Prostate gland (tissue), 2 donors: ENCODE measurements around the gene SH3BP1. TPM values are rescaled to one million over a fixed set of nuclear protein-coding genes. Genes with fewer than 3 reads are reported as not detected.

Experiments used
- DNase-seq: peaks from one replicate; pipeline ENCODE4 v3.0.0-alpha.2; 2019; ENCODE audit warnings: low spot score
- H3K27ac ChIP-seq, 2 donors: fragments of 200-600 bp; sonication (generic); 2 replicates each; pipeline ENCODE4 v1.5.1; 2017 to 2019
- H3K27me3 ChIP-seq: fragments of 200-600 bp; sonication (generic); replicated peaks from 2 replicates; pipeline ENCODE4 v1.5.1; 2019; ENCODE audit not compliant: insufficient read depth
- H3K36me3 ChIP-seq, 2 donors: fragments of 200-600 bp; sonication (generic); 1 replicate in 1 of 2; 2 replicates in 1 of 2; pipeline versions ENCODE4 v1.5.1 to v1.8.1; 2017 to 2019
- H3K4me1 ChIP-seq: fragments of 200-600 bp; sonication (generic); replicated peaks from 2 replicates; pipeline ENCODE4 v1.5.1; 2019
- H3K4me3 ChIP-seq, 2 donors: fragments of 200-600 bp; sonication (generic); 2 replicates each; pipeline ENCODE4 v1.5.1; 2017 to 2019
- H3K9me3 ChIP-seq: fragments of 200-600 bp; sonication (generic); 2 replicates; pipeline ENCODE4 v1.5.1; 2017
- POLR2A ChIP-seq: fragments of 450-650 bp; IDR thresholded peaks from one replicate; pipeline ENCODE4 v1.6.1; 2016; ENCODE audit warnings: antibody characterized with exemption, mild to moderate bottlenecking
- POLR2AphosphoS5 ChIP-seq: sonication (generic); formaldehyde crosslinking; IDR thresholded peaks from one replicate; pipeline ENCODE4 v1.6.1; 2017; ENCODE audit warnings: antibody characterized with exemption
- WGBS: methylation state at CpG from one replicate; pipeline ENCODE4 v1.1.5; 2018; 5-methylcytosine and 5-hydroxymethylcytosine counted together
- intact Hi-C: fragments of 100-400 bp; cut with DNase I; formaldehyde crosslinking; loops from one replicate; pipeline ENCODE4 v1.14.2; 2022
- total RNA-seq, 2 donors: library from RNA; depleted of rRNA; stranded (reverse); fragments of >200 nt; gene quantifications; one replicate each; pipeline ENCODE4 v1.1.0, GENCODE V29; 2016
- TF ChIP-seq, protein P1 (sequence below), 4 experiments: fragments of 200-600 bp in 2 of 4; fragments of 450-650 bp in 2 of 4; sonication (generic) in 2 of 4; IDR thresholded peaks; 1 replicate in 3 of 4; 2 replicates in 1 of 4; pipeline ENCODE4 v1.5.1; 2016 to 2019; ENCODE audit warnings: antibody characterized with exemption in 4 of 4, mild to moderate bottlenecking in 2 of 4, moderate library complexity in 2 of 4

SH3BP1 gene
- total RNA-seq, 2 donors from 2014 or later: 10.9 to 12.0 TPM

DNA sequence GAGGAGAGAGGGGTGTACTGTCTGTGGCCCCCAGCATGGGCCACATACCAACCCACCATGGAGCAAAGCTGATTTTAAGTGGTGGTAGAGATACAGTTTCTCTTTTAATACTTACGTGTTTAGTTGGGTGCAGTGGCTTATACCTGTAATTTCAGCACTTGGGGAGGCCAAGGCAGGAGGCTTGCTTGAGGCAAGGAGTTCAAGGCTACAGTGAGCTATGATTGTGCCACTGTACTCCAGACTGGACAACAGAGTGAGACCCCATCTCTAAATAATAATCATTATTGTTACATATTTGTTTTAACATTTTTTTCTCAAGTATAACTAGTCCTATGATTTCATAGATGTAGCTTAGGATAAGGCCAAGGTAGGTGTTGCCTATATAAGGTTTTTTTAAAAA lies 22.0 kb upstream of the SH3BP1 start:
- intact Hi-C loops: no loop called here
- Histone ChIP-seq H3K4me1 (peaks cover 5% of the 10 kb centered on the region), H3K27me3 (no peaks in the 10 kb centered on the region), H3K27ac (no peak overlapping the region), H3K4me3 (no peak overlapping the region), H3K36me3 (peaks cover 0 to 2% of the 10 kb centered on the region in 2 donors), H3K9me3 (no peaks in the 10 kb centered on the region)
- no peak for DNase-seq
- 91% methylated on average over 1 of the region's 1 CpG for WGBS
- TF ChIP-seq POLR2AphosphoS5: no peak
- no peak for TF ChIP-seq POLR2A
- TF ChIP-seq, protein P1, sequence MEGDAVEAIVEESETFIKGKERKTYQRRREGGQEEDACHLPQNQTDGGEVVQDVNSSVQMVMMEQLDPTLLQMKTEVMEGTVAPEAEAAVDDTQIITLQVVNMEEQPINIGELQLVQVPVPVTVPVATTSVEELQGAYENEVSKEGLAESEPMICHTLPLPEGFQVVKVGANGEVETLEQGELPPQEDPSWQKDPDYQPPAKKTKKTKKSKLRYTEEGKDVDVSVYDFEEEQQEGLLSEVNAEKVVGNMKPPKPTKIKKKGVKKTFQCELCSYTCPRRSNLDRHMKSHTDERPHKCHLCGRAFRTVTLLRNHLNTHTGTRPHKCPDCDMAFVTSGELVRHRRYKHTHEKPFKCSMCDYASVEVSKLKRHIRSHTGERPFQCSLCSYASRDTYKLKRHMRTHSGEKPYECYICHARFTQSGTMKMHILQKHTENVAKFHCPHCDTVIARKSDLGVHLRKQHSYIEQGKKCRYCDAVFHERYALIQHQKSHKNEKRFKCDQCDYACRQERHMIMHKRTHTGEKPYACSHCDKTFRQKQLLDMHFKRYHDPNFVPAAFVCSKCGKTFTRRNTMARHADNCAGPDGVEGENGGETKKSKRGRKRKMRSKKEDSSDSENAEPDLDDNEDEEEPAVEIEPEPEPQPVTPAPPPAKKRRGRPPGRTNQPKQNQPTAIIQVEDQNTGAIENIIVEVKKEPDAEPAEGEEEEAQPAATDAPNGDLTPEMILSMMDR (IDR thresholded peaks at IDR 0.05): no peak

DNA sequence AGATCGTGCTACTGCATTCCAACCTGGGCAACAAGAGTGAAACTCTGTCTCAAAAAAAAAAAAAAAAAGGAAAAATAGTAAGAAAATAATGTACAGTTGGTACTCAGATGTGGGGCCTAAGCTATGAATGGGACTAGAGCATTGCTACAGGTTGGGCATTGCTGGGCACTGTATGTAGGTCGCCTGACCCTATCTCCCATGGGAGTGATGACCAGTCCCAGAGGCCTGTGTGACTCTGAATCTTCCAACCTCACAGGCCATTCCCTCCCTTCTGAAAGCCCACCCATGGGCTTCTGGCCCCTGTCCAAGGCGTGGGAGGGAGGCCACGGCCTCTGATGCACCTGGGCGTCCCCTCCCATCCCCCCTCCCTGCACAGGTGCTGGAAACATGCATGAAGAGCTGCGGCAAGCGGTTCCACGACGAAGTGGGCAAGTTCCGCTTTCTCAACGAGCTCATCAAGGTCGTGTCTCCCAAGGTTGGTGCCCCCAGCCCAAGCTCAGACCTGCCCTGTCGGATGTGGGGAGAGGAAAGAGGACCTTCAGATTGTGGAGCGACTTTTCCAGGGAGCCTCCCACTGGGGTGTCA lies 21.3 kb upstream of the SH3BP1 start:
- H3K27ac ChIP-seq: no peak overlapping the region
- 91% methylated on average over 11 of the region's 14 CpGs for WGBS
- H3K9me3 ChIP-seq: no peaks in the 10 kb centered on the region
- intact Hi-C loops: no loop called here
- H3K27me3 ChIP-seq: no peaks in the 10 kb centered on the region
- peaks cover 5% of the 10 kb centered on the region for H3K4me1 ChIP-seq
- no peak for DNase-seq
- TF ChIP-seq, protein P1 (IDR thresholded peaks at IDR 0.05): no peak
- TF ChIP-seq POLR2AphosphoS5: no peak
- no peak for TF ChIP-seq POLR2A
- no peak overlapping the region for H3K4me3 ChIP-seq
- H3K36me3 ChIP-seq: peaks cover 0 to 2% of the 10 kb centered on the region in 2 donors

DNA sequence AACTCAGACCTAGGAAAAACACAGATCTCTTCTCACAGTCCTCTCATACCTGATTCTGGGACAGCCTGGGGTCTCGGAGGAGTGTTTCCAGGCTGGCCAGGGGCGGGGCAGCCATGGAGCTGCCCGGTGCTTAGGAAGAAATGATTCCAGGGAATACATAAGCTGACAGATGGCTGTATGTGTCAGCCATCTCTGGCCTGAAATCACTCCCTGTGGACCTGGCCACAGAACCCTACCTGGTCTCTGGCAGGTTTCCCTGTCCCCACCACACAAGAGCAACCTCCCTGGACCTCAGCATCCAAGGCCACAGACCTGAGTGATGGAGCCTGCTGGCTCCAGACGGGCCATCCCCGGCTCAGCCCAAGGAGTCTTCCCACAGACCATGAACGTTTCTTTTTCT lies 20.8 kb upstream of the SH3BP1 start:
- no peak for TF ChIP-seq POLR2A
- TF ChIP-seq, protein P1 (IDR thresholded peaks at IDR 0.05): no peak
- no peak for TF ChIP-seq POLR2AphosphoS5
- DNase-seq: no peak
- Histone ChIP-seq H3K27me3 (no peaks in the 10 kb centered on the region), H3K36me3 (peaks cover 0 to 2% of the 10 kb centered on the region in 2 donors), H3K27ac (no peak overlapping the region), H3K4me3 (no peak overlapping the region), H3K9me3 (no peaks in the 10 kb centered on the region), H3K4me1 (peaks cover 2% of the 10 kb centered on the region)
- 93% methylated on average over 6 of the region's 6 CpGs for WGBS
- intact Hi-C loops: no loop called here

DNA sequence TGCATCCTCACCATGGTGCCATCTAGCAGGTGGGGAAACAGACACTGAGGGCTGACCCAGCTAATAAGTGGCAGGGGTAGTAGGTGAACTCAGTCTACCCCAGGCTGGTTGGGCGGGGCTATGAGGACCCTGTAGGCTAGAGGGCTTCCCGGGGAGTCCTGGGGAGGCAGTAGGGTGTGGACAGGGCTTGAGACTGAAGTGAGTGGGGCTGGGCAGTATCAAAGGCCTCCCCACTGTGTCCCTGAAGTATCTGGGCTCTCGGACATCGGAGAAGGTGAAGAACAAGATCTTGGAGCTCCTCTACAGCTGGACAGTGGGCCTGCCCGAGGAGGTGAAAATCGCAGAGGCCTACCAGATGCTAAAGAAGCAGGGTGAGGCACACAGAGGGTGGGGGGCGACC lies 19.5 kb upstream of the SH3BP1 start:
- no peak overlapping the region for H3K4me3 ChIP-seq
- TF ChIP-seq, protein P1 (IDR thresholded peaks at IDR 0.05): no peak
- no peak for TF ChIP-seq POLR2A
- no peak for TF ChIP-seq POLR2AphosphoS5
- whole genome bisulfite sequencing: 93% methylated on average over 7 of the region's 7 CpGs
- H3K9me3 ChIP-seq: no peaks in the 10 kb centered on the region
- H3K27me3 ChIP-seq: no peaks in the 10 kb centered on the region
- H3K36me3 ChIP-seq: peaks cover 0 to 2% of the 10 kb centered on the region in 2 donors
- DNase-seq: no peak
- no peak overlapping the region for H3K27ac ChIP-seq
- no peaks in the 10 kb centered on the region for H3K4me1 ChIP-seq
- intact Hi-C loops: no loop called here

DNA sequence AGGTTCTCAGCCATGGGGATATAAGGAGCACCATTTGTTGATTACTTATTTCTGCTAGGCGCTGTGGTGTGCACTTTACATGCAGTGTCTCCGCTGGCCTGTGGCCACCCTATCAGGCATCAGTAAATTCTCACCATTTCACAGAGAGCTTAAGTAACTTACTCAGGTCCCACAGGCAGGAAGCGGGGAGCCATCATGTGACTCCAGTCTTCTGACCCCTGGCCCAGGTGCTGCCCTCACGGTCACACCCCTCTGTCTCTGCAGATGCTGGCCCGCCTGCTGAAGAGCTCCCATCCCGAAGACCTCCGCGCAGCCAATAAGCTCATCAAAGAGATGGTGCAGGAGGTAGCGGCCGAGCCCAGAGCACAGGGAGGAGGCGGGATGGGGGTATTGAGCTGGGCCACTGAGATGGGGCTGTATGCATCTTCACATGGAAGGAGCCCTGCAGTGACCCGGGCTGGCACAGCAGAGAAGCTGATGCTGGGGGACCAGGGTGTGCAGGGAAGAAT lies 18.1 kb upstream of the SH3BP1 start:
- DNase-seq: no peak
- Histone ChIP-seq H3K27me3 (no peaks in the 10 kb centered on the region), H3K9me3 (no peaks in the 10 kb centered on the region), H3K36me3 (peaks cover 0 to 2% of the 10 kb centered on the region in 2 donors), H3K4me1 (peaks cover under 1% of the 10 kb centered on the region), H3K27ac (no peak overlapping the region), H3K4me3 (no peak overlapping the region)
- WGBS: 94% methylated on average over 12 of the region's 12 CpGs
- intact Hi-C loops: no loop called here
- TF ChIP-seq POLR2A (no peak), POLR2AphosphoS5 (no peak)
- TF ChIP-seq, protein P1 (IDR thresholded peaks at IDR 0.05): no peak
